Nephron (organoid): ENCODE measurements around the gene DEFB113.

ENCODE experiments used
- H3K27ac Mint-ChIP-seq, 3 experiments: 2 replicates each; pipeline ENCODE4 v1.8.0; 2020; ENCODE audit warnings: mixed read lengths in 3 of 3, mild to moderate bottlenecking in 2 of 3, moderate library complexity in 1 of 3
- H3K27me3 Mint-ChIP-seq: 2 replicates; pipeline ENCODE4 v1.8.0; 2021; ENCODE audit warnings: low read depth, mild to moderate bottlenecking, moderate library complexity, mixed read lengths
- H3K36me3 Mint-ChIP-seq: 2 replicates; pipeline ENCODE4 v1.8.0; 2020; ENCODE audit warnings: low read depth, mixed read lengths
- H3K4me1 Mint-ChIP-seq: 2 replicates; pipeline ENCODE4 v1.8.0; 2020; ENCODE audit warnings: mixed read lengths
- H3K4me3 Mint-ChIP-seq, 3 experiments: 2 replicates each; pipeline ENCODE4 v1.8.0; 2020; ENCODE audit warnings: mild to moderate bottlenecking in 3 of 3, mixed read lengths in 3 of 3, moderate library complexity in 2 of 3
- H3K9me3 Mint-ChIP-seq: 2 replicates; pipeline ENCODE4 v1.8.0; 2020; ENCODE audit warnings: mixed read lengths
- CTCF ChIP-seq, 3 experiments: fragments of 200-600 bp; sonication (generic); IDR thresholded peaks; one replicate each; pipeline ENCODE4 v1.5.0; 2021; ENCODE audit warnings: antibody characterized with exemption in 3 of 3; ENCODE audit not compliant: unreplicated experiment in 3 of 3

DEFB113 gene

GRCh38 chr6:49935387-49935786, 34.0 kb downstream of the DEFB113 start:
- Mint-ChIP-seq H3K27me3 (no peaks in the 10 kb centered on the region), H3K9me3 (no peaks in the 10 kb centered on the region), H3K27ac (no peak overlapping the region), H3K36me3 (no peaks in the 10 kb centered on the region), H3K4me1 (no peaks in the 10 kb centered on the region), H3K4me3 (no peak overlapping the region)
- TF ChIP-seq CTCF (IDR thresholded peaks at IDR 0.05; ENCODE audit: unreplicated experiment in 3 of 3): no peak

GRCh38 chr6:49934770-49935169, 34.7 kb downstream of the DEFB113 start:
- H3K4me1 Mint-ChIP-seq: no peaks in the 10 kb centered on the region
- no peaks in the 10 kb centered on the region for H3K9me3 Mint-ChIP-seq
- TF ChIP-seq CTCF (IDR thresholded peaks at IDR 0.05; ENCODE audit: unreplicated experiment in 3 of 3): no peak
- no peaks in the 10 kb centered on the region for H3K27me3 Mint-ChIP-seq
- H3K4me3 Mint-ChIP-seq: no peak overlapping the region
- no peaks in the 10 kb centered on the region for H3K36me3 Mint-ChIP-seq
- no peak overlapping the region for H3K27ac Mint-ChIP-seq

- no peaks in the 10 kb centered on the region for H3K9me3 Mint-ChIP-seq
- no peaks in the 10 kb centered on the region for H3K36me3 Mint-ChIP-seq
- TF ChIP-seq CTCF (IDR thresholded peaks at IDR 0.05; ENCODE audit: unreplicated experiment in 3 of 3): no peak
- no peak overlapping the region for H3K27ac Mint-ChIP-seq
- H3K27me3 Mint-ChIP-seq: no peaks in the 10 kb centered on the region
- no peaks in the 10 kb centered on the region for H3K4me1 Mint-ChIP-seq
- no peak overlapping the region for H3K4me3 Mint-ChIP-seq
Observed at GRCh38 chr6:49933526-49933925, 35.9 kb downstream of the DEFB113 start.

GRCh38 chr6:49929340-49929739, 40.1 kb downstream of the DEFB113 start:
- no peaks in the 10 kb centered on the region for H3K27me3 Mint-ChIP-seq
- H3K9me3 Mint-ChIP-seq: no peaks in the 10 kb centered on the region
- H3K4me3 Mint-ChIP-seq: no peak overlapping the region
- H3K36me3 Mint-ChIP-seq: no peaks in the 10 kb centered on the region
- no peak overlapping the region for H3K27ac Mint-ChIP-seq
- H3K4me1 Mint-ChIP-seq: peaks cover 5% of the 10 kb centered on the region
- TF ChIP-seq CTCF (IDR thresholded peaks at IDR 0.05; ENCODE audit: unreplicated experiment in 3 of 3): no peak

GRCh38 chr6:49923826-49924225, 45.6 kb downstream of the DEFB113 start:
- no peaks in the 10 kb centered on the region for H3K27me3 Mint-ChIP-seq
- H3K4me1 Mint-ChIP-seq: peaks cover 5% of the 10 kb centered on the region
- H3K9me3 Mint-ChIP-seq: no peaks in the 10 kb centered on the region
- no peaks in the 10 kb centered on the region for H3K36me3 Mint-ChIP-seq
- no peak overlapping the region for H3K4me3 Mint-ChIP-seq
- no peak overlapping the region for H3K27ac Mint-ChIP-seq
- TF ChIP-seq CTCF (IDR thresholded peaks at IDR 0.05; ENCODE audit: unreplicated experiment in 3 of 3): no peak

- Mint-ChIP-seq H3K9me3 (no peaks in the 10 kb centered on the region), H3K27me3 (no peaks in the 10 kb centered on the region), H3K36me3 (no peaks in the 10 kb centered on the region), H3K4me3 (no peak overlapping the region), H3K27ac (no peak overlapping the region), H3K4me1 (peaks cover 1% of the 10 kb centered on the region)
- no peak for TF ChIP-seq CTCF (IDR thresholded peaks at IDR 0.05; ENCODE audit: unreplicated experiment in 3 of 3)
Observed at GRCh38 chr6:49919935-49920644, 49.3 kb downstream of the DEFB113 start.
